Upper lobe of right lung (tissue), 1 donor: ENCODE results near the gene MAK. TPM values are rescaled to one million over a fixed set of nuclear protein-coding genes. Genes with fewer than 3 reads are reported as not detected.
"Not testable (repeated sequence)": the region's sequence is repeated elsewhere in the genome, so short reads cannot be mapped to it uniquely, and the experiment has no call there.

Experiments
- ATAC-seq: fragments of 200-7000 bp; cut with Tn5 transposase; one replicate; pipeline ENCODE4 v1.9.1; 2020; ENCODE audit warnings: mild to moderate bottlenecking, moderate library complexity
- DNase-seq: peaks from one replicate; pipeline ENCODE4 v3.0.0-alpha.2; 2020
- H3K27ac ChIP-seq: fragments of 200-600 bp; one replicate; pipeline ENCODE4 v1.8.0; 2022
- H3K27me3 ChIP-seq: fragments of 200-600 bp; one replicate; pipeline ENCODE4 v1.8.0; 2022; ENCODE audit warnings: mild to moderate bottlenecking
- H3K36me3 ChIP-seq: fragments of 200-600 bp; one replicate; pipeline ENCODE4 v1.8.0; 2022
- H3K4me1 ChIP-seq: fragments of 200-600 bp; one replicate; pipeline ENCODE4 v1.8.0; 2022
- H3K4me3 ChIP-seq: fragments of 200-600 bp; one replicate; pipeline ENCODE4 v1.8.0; 2022; ENCODE audit warnings: mild to moderate bottlenecking
- H3K9me3 ChIP-seq: fragments of 200-600 bp; one replicate; pipeline ENCODE4 v1.8.0; 2022
- intact Hi-C: fragments of 100-400 bp; cut with DNase I; formaldehyde crosslinking; loops from one replicate; pipeline ENCODE4 v1.11.0; 2022
- total RNA-seq: library from RNA; stranded (reverse); fragmentation: NEBNext Ultra II Directional; extraction: Animal tissue kit (Norgen Biotek cat#: 25700); gene quantifications from one replicate; pipeline ENCODE4 v1.2.1, GENCODE V29; 2021
- TF ChIP-seq, protein P1 (sequence below): fragments of 200-600 bp; IDR thresholded peaks from one replicate; pipeline ENCODE4 v1.8.0; 2022; ENCODE audit warnings: antibody characterized with exemption
- donor health status: DM: no; HTN: yes; CAD: no; lungs with severe emphysema.

The MAK gene
- total RNA-seq, 1 donor from 2014 or later: 0.29 TPM

- intact Hi-C loops: no loop called here
- no peaks in the 10 kb centered on the region for H3K36me3 ChIP-seq
- TF ChIP-seq, protein P1, sequence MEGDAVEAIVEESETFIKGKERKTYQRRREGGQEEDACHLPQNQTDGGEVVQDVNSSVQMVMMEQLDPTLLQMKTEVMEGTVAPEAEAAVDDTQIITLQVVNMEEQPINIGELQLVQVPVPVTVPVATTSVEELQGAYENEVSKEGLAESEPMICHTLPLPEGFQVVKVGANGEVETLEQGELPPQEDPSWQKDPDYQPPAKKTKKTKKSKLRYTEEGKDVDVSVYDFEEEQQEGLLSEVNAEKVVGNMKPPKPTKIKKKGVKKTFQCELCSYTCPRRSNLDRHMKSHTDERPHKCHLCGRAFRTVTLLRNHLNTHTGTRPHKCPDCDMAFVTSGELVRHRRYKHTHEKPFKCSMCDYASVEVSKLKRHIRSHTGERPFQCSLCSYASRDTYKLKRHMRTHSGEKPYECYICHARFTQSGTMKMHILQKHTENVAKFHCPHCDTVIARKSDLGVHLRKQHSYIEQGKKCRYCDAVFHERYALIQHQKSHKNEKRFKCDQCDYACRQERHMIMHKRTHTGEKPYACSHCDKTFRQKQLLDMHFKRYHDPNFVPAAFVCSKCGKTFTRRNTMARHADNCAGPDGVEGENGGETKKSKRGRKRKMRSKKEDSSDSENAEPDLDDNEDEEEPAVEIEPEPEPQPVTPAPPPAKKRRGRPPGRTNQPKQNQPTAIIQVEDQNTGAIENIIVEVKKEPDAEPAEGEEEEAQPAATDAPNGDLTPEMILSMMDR: no peak
- peaks cover 8% of the 10 kb centered on the region for H3K27me3 ChIP-seq
- H3K9me3 ChIP-seq: no peaks in the 10 kb centered on the region
- ATAC-seq (no peak), DNase-seq (no peak)
- H3K4me1 ChIP-seq: no peaks in the 10 kb centered on the region
- H3K4me3 ChIP-seq: no peak overlapping the region
- no peak overlapping the region for H3K27ac ChIP-seq
Measured at GRCh38 chr6:10874207-10874606, 35.9 kb upstream of the MAK start.

DNA sequence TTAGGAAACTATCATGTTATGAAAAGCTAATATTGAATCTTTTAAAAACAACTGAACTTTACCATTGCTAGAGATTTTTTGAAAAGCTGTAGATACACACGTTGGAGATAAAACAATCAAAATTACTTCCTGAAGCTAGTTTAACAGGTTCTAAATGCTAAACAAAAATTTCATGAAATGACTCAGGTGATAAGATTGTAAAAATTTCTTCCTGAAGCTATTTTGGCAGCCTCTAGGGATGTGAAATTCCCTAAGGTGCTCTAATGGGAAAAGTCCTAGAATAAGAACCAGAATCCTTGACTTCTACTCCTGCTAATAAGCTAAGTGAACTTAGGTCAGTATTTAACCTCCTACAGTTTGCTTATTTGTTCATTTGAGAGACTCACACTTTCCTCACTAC lies 35.0 kb upstream of the MAK start:
- no peak overlapping the region for H3K27ac ChIP-seq
- no peaks in the 10 kb centered on the region for H3K9me3 ChIP-seq
- DNase-seq (no peak), ATAC-seq (no peak)
- H3K4me1 ChIP-seq: no peaks in the 10 kb centered on the region
- H3K27me3 ChIP-seq: peaks cover 6% of the 10 kb centered on the region
- intact Hi-C loops: no loop called here
- TF ChIP-seq, protein P1: no peak
- no peak overlapping the region for H3K4me3 ChIP-seq
- H3K36me3 ChIP-seq: no peaks in the 10 kb centered on the region

DNA sequence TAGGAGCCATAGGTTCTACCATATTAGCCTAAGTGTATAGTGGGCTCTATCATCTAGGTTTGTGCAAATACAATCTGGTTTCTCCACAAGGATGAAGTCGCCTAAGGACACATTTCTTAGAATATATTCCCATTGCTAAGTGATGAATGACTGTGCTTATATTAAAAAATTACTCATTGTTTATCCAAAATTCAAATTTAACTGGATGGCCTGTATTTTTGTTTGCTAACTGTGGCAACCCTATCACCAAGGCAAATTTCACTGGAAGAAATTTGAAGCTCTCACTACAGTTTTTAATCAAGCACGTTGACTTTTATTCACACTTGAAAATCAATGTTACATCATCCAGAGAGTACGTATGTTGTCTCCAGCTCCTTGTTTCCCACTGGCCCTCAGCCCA lies 29.6 kb upstream of the MAK start:
- H3K27me3 ChIP-seq: no peaks in the 10 kb centered on the region
- H3K4me1 ChIP-seq: no peaks in the 10 kb centered on the region
- no peak overlapping the region for H3K4me3 ChIP-seq
- DNase-seq (no peak), ATAC-seq (no peak)
- intact Hi-C loops: no loop called here
- no peaks in the 10 kb centered on the region for H3K36me3 ChIP-seq
- no peak overlapping the region for H3K27ac ChIP-seq
- no peaks in the 10 kb centered on the region for H3K9me3 ChIP-seq
- TF ChIP-seq, protein P1: no peak

GRCh38 chr6:10866709-10867108 lies 28.4 kb upstream of the MAK start:
- H3K9me3 ChIP-seq, intact Hi-C loops, ATAC-seq, H3K36me3 ChIP-seq, H3K27ac ChIP-seq, DNase-seq, H3K4me1 ChIP-seq, H3K4me3 ChIP-seq, H3K27me3 ChIP-seq: not testable (repeated sequence)

GRCh38 chr6:10863031-10863430 lies 24.7 kb upstream of the MAK start:
- not testable (repeated sequence) for H3K4me1 ChIP-seq

GRCh38 chr6:10862361-10862760 lies 24.0 kb upstream of the MAK start:
- intact Hi-C loops: no loop called here
- ATAC-seq: no peak
- no peaks in the 10 kb centered on the region for H3K9me3 ChIP-seq
- DNase-seq: no peak
- H3K27me3 ChIP-seq: no peaks in the 10 kb centered on the region
- no peaks in the 10 kb centered on the region for H3K36me3 ChIP-seq
- no peak overlapping the region for H3K4me3 ChIP-seq
- no peak overlapping the region for H3K27ac ChIP-seq
- H3K4me1 ChIP-seq: no peaks in the 10 kb centered on the region
- TF ChIP-seq, protein P1: no peak

More at GRCh38 chr6:10863031-10863430, 24.7 kb upstream of the MAK start:
- H3K36me3 ChIP-seq, H3K4me3 ChIP-seq, H3K27me3 ChIP-seq, intact Hi-C loops, H3K9me3 ChIP-seq, DNase-seq, ATAC-seq, H3K27ac ChIP-seq: not testable (repeated sequence)

GRCh38 chr6:10861086-10861485 lies 22.7 kb upstream of the MAK start:
- no peaks in the 10 kb centered on the region for H3K27me3 ChIP-seq
- no peak overlapping the region for H3K4me3 ChIP-seq
- H3K36me3 ChIP-seq: no peaks in the 10 kb centered on the region
- intact Hi-C loops: no loop called here
- DNase-seq (no peak), ATAC-seq (no peak)
- H3K4me1 ChIP-seq: no peaks in the 10 kb centered on the region
- no peaks in the 10 kb centered on the region for H3K9me3 ChIP-seq
- TF ChIP-seq, protein P1: no peak
- no peak overlapping the region for H3K27ac ChIP-seq
